ENCODE results near the gene R3HCC1L.

Gene R3HCC1L

GRCh38 chr10:98138031-98138430 is 3.6 kb downstream of the R3HCC1L start (continued):
- TF ChIP-seq ZNF639 (tag by site-specific recombination; IDR thresholded peaks at IDR 0.05) (no peak), TSHZ1 (tag by site-specific recombination; IDR thresholded peaks at IDR 0.05; ENCODE audit: borderline replicate concordance) (no peak), MEIS1 (CRISPR knock-in tag; IDR thresholded peaks at IDR 0.05; ENCODE audit: borderline replicate concordance) (no peak), ZNF692 (tag by site-specific recombination; IDR thresholded peaks at IDR 0.05) (no peak), GFI1B (tag by site-specific recombination; IDR thresholded peaks at IDR 0.05) (no peak), KLF8 (tag by site-specific recombination; IDR thresholded peaks at IDR 0.05) (no peak), OSR2 (tag by site-specific recombination; IDR thresholded peaks at IDR 0.05) (no peak), ZNF16 (tag by site-specific recombination; IDR thresholded peaks at IDR 0.05; ENCODE audit: low read depth) (no peak), ZNF596 (tag by site-specific recombination; IDR thresholded peaks at IDR 0.05) (no peak)

- CTCF ChIA-PET, result interaction anchor here (0.7 kb wide), 1 partner anchor 98 kb away, joined by 3 read pairs; no protein-coding TSS in a partner anchor
- no peaks in the 10 kb centered on the region for H3K36me3 ChIP-seq (ENCODE audit: control insufficient read depth in 2 of 2, insufficient read depth in 1 of 2, low read length in 2 of 2)
- H3K27ac ChIP-seq (ENCODE audit: extremely low read depth, low read depth, low read length), result no peak overlapping the region
- POLR2A ChIA-PET, result no interaction called here
- H3K9me3 ChIP-seq (ENCODE audit: control insufficient read depth, insufficient read depth, low read depth, low read length), result no peaks in the 10 kb centered on the region
- TF ChIP-seq PRDM6 (tag by site-specific recombination; IDR thresholded peaks at IDR 0.05) (peak; percentile 35; the same call in 1 of the 2 replicates), ZBTB1 (tag by site-specific recombination; IDR thresholded peaks at IDR 0.05) (no peak), ZNF10 (tag by site-specific recombination; IDR thresholded peaks at IDR 0.05) (no peak), ZBTB17 (tag by site-specific recombination; IDR thresholded peaks at IDR 0.05) (peak; percentile 56), ZNF23 (tag by site-specific recombination; IDR thresholded peaks at IDR 0.05; ENCODE audit: borderline replicate concordance) (no peak), ZNF558 (tag by site-specific recombination; IDR thresholded peaks at IDR 0.05) (0 out of 2 replicates have a peak, but pooled peaks have one; percentile 45)
- peaks cover 12% of the 10 kb centered on the region for H3K4me1 ChIP-seq (ENCODE audit: control insufficient read depth, insufficient read depth, low read length)
- H3K4me3 ChIP-seq (ENCODE audit: low read depth, low read length), result no peak overlapping the region
These were observed 5.0 kb downstream of the R3HCC1L start for GRCh38 chr10:98139431-98139830.

- ChIA-PET POLR2A (no interaction called here), CTCF (interaction anchor here (0.6 to 2.2 kb wide), 3 partner anchors 29 to 735 kb away, joined by 3 to 7 read pairs (median 6); no protein-coding TSS in a partner anchor)
- H3K4me3 ChIP-seq (ENCODE audit: low read depth, low read length), result no peak overlapping the region
- H3K9me3 ChIP-seq (ENCODE audit: control insufficient read depth, insufficient read depth, low read depth, low read length), result no peaks in the 10 kb centered on the region
- no peaks in the 10 kb centered on the region for H3K36me3 ChIP-seq (ENCODE audit: control insufficient read depth in 2 of 2, insufficient read depth in 1 of 2, low read length in 2 of 2)
- no peak overlapping the region for H3K27ac ChIP-seq (ENCODE audit: extremely low read depth, low read depth, low read length)
- H3K4me1 ChIP-seq (ENCODE audit: control insufficient read depth, insufficient read depth, low read length), result peaks cover 9% of the 10 kb centered on the region
- TF ChIP-seq ZNF692 (tag by site-specific recombination; IDR thresholded peaks at IDR 0.05) (no peak), ZNF211 (tag by site-specific recombination; IDR thresholded peaks at IDR 0.05; ENCODE audit: low read depth) (no peak), ZFP3 (tag by site-specific recombination; IDR thresholded peaks at IDR 0.05; ENCODE audit: low read depth) (no peak), ZBTB21 (tag by site-specific recombination; IDR thresholded peaks at IDR 0.05) (no peak), ZNF133 (tag by site-specific recombination; IDR thresholded peaks at IDR 0.05) (no peak), PRDM1 (tag by site-specific recombination; IDR thresholded peaks at IDR 0.05) (peak; percentile 31; the same call in 1 of the 2 replicates), ZNF292 (tag by site-specific recombination; IDR thresholded peaks at IDR 0.05; ENCODE audit: borderline replicate concordance, low read depth) (no peak), ZNF600 (tag by site-specific recombination; IDR thresholded peaks at IDR 0.05) (peak; percentile 58), ZNF768 (tag by site-specific recombination; IDR thresholded peaks at IDR 0.05) (no peak)
These were observed 7.1 kb downstream of the R3HCC1L start for GRCh38 chr10:98141484-98142073.

Measured in HEK293 (cell line).